ENCODE data around the gene SAMD13. TPM values are rescaled to one million over a fixed set of nuclear protein-coding genes. Genes with fewer than 3 reads are reported as not detected.

SAMD13 gene
- total RNA-seq, 1 experiment from 2014 or later: 1.9 TPM

GRCh38 chr1:84370831-84371394 is 69.4 kb downstream of the SAMD13 start:
- no peak for DNase-seq (ENCODE audit: low read depth)

GRCh38 chr1:84373436-84374141 is 72.1 kb downstream of the SAMD13 start:
- DNase-seq (ENCODE audit: low read depth): no peak

- no peak for DNase-seq (ENCODE audit: low read depth)
These were observed 73.6 kb downstream of the SAMD13 start for GRCh38 chr1:84374991-84375696.

DNA sequence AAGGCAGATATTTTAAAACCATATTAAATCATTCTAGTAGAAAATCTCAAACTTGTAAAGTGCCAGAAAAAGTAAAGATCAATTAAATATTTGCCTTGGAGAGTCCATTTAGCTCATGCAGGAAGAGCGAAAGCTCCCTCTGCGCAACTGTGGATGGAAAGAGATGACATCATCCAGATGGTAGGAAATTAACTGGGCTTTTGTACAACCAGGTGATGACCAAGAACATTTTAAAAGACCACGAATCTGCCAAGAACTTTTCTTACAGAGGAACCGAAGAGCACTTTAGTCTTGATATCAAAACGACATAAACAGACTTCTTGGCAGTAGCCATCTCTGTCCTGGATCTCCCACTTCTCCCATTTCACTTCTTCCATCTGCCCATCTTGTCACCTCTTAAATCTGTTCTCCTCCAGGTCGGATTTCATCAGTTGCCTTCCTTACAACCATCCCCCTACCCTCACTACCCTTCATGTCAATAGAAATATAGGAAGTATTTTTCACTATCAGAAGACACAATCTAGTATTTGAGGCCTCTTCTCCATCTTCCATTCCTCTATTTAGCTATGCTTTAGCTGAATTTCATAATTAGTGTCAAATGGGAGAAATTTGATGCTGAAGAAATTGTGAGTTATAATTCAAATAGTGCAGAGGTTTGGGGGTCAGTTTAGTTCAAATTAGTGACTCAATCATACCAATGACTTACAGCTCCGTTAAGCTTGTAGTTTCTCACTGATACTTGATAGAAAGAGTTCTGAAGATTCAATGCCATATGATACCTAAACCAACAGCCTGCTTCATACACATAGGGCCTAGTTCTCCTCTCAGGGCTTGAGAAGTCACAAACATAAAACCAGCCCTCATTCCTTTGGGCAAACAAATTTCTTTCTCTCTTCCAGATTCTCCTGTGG is 74.7 kb downstream of the SAMD13 start:
- no peak for DNase-seq (ENCODE audit: low read depth)

GRCh38 chr1:84377480-84378095 is 76.1 kb downstream of the SAMD13 start:
- DNase-seq (ENCODE audit: low read depth): peak; percentile 63

- DNase-seq (ENCODE audit: low read depth): peak; percentile 18
These were observed 77.8 kb downstream of the SAMD13 start for GRCh38 chr1:84379138-84379916.

GRCh38 chr1:84379917-84380180 is 78.3 kb downstream of the SAMD13 start:
- no peak for DNase-seq (ENCODE audit: low read depth)

DNA sequence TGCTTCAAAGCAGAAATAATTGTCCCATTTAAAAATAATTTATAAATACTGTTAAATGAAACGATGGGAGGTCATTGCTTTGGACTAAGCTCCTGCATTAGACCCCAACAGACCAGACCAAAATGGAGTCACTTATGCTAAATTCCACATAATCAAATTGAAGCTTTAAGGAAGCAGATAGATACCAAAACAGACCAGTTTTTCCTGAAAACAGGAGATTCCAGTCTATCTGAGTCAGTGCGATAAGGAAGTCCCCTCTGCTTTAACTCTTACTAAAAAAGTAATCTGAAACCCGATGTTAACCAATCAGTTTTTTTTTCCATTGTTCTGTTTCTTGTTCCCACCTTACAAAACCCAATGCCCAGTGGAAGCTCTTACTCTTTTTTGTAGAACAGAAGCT is 80.6 kb downstream of the SAMD13 start:
- no peak for DNase-seq (ENCODE audit: low read depth)

DNA sequence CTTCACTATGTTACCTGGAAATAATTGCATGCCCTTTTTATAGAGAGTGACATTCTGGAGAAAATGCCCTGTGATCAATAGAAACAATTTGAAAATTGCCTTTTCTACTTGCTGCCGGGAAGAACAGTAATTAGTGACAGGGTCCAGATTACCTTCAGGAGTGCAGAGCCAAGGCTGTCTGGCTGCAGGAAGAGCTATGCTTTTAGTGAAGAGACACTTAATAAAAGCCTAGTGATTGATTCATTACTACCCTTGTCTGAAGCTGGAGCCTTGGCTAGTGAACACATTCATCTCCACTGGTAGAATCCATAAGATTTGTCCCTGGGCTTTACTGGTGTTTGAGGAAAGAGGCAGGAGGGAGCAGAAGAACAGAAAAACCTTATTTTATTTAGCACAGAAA is 83.8 kb downstream of the SAMD13 start:
- DNase-seq (ENCODE audit: low read depth): no peak

- DNase-seq (ENCODE audit: low read depth): peak; percentile 25
These were observed 85.4 kb downstream of the SAMD13 start for GRCh38 chr1:84386716-84387479.

DNA sequence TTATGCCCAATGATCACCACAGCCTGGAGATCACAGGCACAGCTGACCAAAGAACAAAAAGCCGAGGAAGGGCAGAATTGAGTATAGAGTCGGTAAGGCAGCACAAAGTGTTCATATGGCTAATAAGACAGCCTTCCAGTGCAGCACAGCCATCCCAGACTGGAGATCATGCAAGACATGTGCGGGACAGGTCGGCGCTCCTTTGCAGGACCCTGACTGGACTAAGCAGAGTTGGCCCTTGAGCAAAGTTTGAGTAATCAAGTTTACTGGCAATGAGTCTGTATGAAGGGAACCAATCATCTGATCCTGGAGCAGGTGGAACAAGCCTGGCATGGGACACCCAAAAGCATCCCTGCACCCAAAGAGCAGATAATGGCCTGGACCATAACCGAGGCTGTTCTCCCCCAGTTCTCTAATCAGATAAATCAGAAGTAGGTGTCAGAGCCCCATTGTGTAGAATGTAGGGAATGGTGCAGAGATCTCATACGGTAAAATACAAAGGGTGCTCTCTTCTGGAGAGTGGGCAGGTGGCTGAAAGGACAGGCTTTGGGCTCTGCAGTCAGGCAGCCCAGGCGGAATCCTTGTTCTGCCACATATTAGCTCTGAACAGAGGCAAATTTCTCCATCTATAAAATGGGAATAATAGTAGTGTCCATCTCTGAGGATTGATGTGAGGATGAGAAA is 86.1 kb downstream of the SAMD13 start:
- no peak for DNase-seq (ENCODE audit: low read depth)

DNA sequence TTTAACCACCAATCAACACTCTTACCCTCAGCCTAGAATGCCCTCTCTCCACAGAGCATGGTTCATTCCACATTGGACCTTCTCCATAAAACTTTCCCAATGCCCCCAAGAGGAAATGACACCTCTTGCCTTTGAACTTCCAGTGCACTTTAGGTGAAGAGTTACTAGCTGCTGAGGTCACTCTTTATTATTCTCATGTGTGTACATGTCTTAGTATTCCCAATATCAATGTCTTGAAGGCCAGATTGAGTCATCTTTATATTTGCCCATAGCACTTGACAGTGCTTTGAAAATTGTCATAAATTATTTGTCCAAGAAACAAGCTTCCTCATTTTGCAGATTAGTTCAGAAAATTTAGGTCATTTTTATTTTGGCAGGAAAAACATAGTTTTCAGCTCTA is 88.7 kb downstream of the SAMD13 start:
- DNase-seq (ENCODE audit: low read depth): no peak

- no peak for DNase-seq (ENCODE audit: low read depth)
These were observed 97.0 kb downstream of the SAMD13 start, which contains the start of gene DNASE2B for GRCh38 chr1:84398175-84399155. Gene DNASE2B, plus strand, starts transcription at chr1:84398484. Its CDS starts 81 bp downstream, at chr1:84398565.

Other genes with a start within 250 kb of the SAMD13 start
- gene PRKACB, start 157.4 kb upstream of the SAMD13 start, total RNA-seq (2014; rRNA removed; shearing (Covaris generic)): 47.3 and 47.9 TPM in 2 replicates
- gene DNASE2B, start 96.8 kb downstream of the SAMD13 start, total RNA-seq (2014; rRNA removed; shearing (Covaris generic)): not detected in 2 replicates
- 185 and 205 TPM in 2 replicates for gene RPF1, start 177.6 kb downstream of the SAMD13 start, total RNA-seq (2014; rRNA removed; shearing (Covaris generic))
- 0.24 and 0.63 TPM in 2 replicates for gene SPATA1, start 204.7 kb downstream of the SAMD13 start, total RNA-seq (2014; rRNA removed; shearing (Covaris generic))
- 81.4 and 84.1 TPM in 2 replicates for gene GNG5, start 204.9 kb downstream of the SAMD13 start, total RNA-seq (2014; rRNA removed; shearing (Covaris generic))

Measured in Daoy (cell line).